Thyroid gland (tissue), 4 donors: ENCODE results near the gene CENPA.

ENCODE experiments used
- POLR2A ChIP-seq, 2 donors: fragments of 450-650 bp; IDR thresholded peaks; one replicate each; pipeline ENCODE4 v1.6.1; 2017; ENCODE audit warnings: antibody characterized with exemption in 2 of 2, mild to moderate bottlenecking in 2 of 2, moderate library complexity in 1 of 2
- TF ChIP-seq, protein P1 (sequence below), 6 experiments: fragments of 200-600 bp in 3 of 6; fragments of 450-650 bp in 3 of 6; sonication (generic) in 3 of 6; IDR thresholded peaks; one replicate each; pipeline ENCODE4 v1.5.1; 2016 to 2019; ENCODE audit warnings: antibody characterized with exemption in 6 of 6, mild to moderate bottlenecking in 2 of 6, inconsistent platforms in 1 of 6, moderate library complexity in 1 of 6

GRCh38 chr2:26843041-26843440 is 57.2 kb downstream of the CENPA start:
- TF ChIP-seq, protein P1, sequence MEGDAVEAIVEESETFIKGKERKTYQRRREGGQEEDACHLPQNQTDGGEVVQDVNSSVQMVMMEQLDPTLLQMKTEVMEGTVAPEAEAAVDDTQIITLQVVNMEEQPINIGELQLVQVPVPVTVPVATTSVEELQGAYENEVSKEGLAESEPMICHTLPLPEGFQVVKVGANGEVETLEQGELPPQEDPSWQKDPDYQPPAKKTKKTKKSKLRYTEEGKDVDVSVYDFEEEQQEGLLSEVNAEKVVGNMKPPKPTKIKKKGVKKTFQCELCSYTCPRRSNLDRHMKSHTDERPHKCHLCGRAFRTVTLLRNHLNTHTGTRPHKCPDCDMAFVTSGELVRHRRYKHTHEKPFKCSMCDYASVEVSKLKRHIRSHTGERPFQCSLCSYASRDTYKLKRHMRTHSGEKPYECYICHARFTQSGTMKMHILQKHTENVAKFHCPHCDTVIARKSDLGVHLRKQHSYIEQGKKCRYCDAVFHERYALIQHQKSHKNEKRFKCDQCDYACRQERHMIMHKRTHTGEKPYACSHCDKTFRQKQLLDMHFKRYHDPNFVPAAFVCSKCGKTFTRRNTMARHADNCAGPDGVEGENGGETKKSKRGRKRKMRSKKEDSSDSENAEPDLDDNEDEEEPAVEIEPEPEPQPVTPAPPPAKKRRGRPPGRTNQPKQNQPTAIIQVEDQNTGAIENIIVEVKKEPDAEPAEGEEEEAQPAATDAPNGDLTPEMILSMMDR (IDR thresholded peaks at IDR 0.05) = no peak
- TF ChIP-seq POLR2A (IDR thresholded peaks at IDR 0.05) = no peak
